Stimulated activated CD8-positive, alpha-beta memory T cell treated with anti-CD3 and anti-CD28 coated beads, Interleukin-12 subunit alpha, Interleukin-12 subunit beta, amount 100 ng/mL, for 1 hour (primary cell): ENCODE measurements around the gene BPIFB2.
"Not testable (repeated sequence)": the region's sequence is repeated elsewhere in the genome, so short reads cannot be mapped to it uniquely, and the experiment has no call there.

Experiments used
- DNase-seq: peaks from one replicate; pipeline ENCODE4 v3.0.0-alpha.2; 2020; ENCODE audit warnings: low read depth

Gene BPIFB2

GRCh38 chr20:33042983-33043730 is 35.7 kb downstream of the BPIFB2 start:
- no peak for DNase-seq

GRCh38 chr20:33043731-33044181 is 36.3 kb downstream of the BPIFB2 start:
- DNase-seq = no peak

DNA sequence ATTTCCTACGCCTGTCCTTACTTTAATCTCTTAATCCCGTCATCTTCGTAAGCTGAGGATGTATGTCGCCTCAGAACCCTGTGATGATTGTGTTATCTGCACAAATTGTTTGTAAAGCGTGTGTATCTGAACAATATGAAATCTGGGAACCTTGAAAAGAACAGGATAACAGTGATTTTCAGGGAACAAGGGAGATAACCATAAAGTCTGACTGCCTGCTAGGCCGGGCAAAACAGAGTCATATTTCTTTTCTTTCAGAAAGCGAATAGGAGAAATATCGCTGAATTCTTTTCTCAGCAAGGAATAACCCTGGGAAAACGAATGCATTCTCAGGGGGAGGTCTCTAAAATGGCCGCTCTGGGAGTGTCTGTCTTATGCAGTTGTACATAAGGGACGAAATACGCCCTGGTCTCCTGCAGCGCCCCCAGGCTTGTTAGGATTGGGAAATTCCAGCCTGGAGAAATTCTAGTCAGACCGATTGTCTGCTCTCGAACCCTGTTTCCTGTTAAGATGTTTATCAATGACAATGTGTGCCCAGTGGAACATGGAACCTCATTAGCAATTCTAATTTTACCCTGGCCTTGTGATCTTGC is 37.7 kb downstream of the BPIFB2 start:
- DNase-seq = not testable (repeated sequence)

DNA sequence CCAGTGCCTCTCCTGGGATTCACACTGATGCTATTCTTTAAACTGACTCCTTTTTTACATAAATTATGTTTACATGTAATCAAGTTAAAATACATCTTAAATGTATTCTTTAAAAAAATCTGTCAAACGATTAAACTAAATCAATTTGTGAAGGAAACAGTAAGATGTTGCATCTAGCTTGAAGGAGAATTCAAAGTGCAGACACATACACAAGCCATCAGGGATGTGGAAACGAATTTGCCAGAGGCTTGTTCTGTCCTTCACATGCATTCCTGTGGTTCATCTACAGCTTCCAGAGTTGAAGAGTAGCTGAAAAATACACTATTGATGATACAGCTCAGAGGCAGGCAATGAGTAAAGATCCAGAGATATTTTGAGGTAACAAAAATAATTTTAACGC is 38.9 kb downstream of the BPIFB2 start:
- DNase-seq = no peak

DNA sequence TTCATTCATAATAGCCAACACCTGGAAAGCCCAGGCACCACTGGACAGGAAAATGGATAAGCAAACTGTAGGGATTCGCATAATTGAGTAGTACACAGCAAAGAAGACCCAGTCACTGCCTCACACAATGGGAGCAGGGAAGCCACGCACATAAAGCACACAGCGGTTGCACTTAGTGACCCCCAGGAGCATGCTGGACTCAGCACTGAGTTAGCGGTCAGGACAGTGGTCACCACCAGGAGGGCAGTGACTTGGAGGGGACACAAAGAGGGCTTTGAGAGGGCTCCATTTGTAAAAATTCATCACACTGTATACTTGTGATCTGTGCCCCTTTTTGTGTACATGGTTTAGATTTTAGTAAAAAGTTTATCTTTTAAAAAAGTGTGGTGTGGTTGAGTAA is 43.8 kb downstream of the BPIFB2 start:
- no peak for DNase-seq

DNA sequence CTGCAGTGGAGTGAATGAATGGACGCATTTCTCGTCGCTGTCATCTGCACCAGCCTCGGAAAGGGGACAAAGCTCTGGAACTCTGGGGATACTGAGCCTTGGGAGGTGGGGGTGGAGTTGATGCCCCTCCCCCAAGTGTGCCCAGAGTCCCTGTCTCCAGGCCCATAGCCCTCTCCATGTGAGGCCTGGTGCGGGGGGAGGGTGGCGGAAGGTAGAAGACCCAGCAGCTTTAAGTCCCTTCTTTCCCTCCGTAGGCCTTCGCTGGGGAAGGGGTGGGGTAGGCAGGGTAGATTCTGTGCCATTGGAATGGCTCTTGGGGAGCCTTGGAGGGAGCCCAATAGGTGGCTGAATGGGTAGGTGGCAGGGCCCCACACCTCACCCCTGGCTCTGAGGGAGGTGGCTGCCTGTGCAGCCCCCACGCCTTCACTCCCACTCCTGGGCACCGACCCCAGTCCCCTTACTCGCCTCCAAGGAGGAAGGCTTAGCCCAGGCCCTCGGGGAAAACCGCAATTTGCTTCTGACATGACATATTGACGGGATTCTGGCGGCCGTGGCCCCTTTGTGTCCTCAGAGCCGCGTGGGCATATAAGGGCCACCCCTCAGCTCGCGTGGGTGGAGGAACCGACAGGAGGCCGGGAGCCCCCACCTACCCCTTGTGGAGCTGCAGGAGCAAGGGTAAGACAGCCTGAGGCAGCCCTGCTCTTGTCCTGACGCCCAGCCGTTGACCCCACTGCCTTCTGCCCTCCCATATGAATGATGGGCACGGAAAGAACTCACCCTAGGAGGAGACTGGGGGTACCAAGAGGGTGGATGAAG is 46.0 kb downstream of the BPIFB2 start, which contains the start of gene BPIFB3:
BPIFB3 (plus strand) TSS at position 613 of the 816 bp plus-strand sequence. CDS start 1,533 bp downstream, outside the sequence.
- no peak for DNase-seq

- no peak for DNase-seq
Measured at GRCh38 chr20:33054381-33054780, 46.9 kb downstream of the BPIFB2 start.

GRCh38 chr20:33054791-33055190 is 47.3 kb downstream of the BPIFB2 start:
- DNase-seq = no peak

DNA sequence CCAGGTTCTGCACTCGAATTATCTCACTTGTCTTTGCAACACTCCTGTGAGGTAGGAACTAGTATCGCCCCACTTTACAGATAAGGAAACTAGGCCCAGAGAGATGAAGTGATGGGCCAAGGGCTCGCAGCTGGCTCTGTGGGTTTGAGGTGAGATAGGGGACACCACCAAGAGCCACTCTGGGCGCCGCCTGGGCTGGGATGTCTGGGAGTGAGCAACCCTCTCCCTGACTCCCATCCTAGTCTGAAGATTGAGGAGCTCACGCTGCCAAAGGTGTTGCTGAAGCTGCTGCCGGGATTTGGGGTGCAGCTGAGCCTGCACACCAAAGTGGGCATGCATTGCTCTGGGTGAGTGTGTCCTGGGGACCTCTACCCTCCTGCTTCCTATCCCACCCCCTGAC is 51.6 kb downstream of the BPIFB2 start:
- no peak for DNase-seq

- no peak for DNase-seq
Measured at GRCh38 chr20:33059741-33060390, 52.4 kb downstream of the BPIFB2 start.

- DNase-seq = no peak
Measured at GRCh38 chr20:33061658-33062028, 54.1 kb downstream of the BPIFB2 start.

GRCh38 chr20:33062105-33062824 is 54.8 kb downstream of the BPIFB2 start:
- DNase-seq = no peak

DNA sequence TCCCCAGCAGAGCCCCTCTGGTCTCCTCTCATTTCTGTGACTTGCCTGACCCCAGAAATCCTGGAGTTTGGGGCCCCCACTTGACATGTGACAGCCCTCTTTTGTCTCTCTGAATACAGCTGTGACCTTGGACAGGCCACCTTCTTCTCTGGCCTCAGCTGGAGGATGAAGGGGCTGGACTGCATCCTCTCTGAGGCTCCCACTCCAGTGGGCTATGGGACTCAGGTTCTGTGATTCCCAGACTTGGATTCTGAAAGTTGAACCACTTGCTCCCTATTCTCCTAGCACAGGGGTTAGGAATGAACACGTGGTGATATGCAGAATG is 55.3 kb downstream of the BPIFB2 start:
- no peak for DNase-seq

DNA sequence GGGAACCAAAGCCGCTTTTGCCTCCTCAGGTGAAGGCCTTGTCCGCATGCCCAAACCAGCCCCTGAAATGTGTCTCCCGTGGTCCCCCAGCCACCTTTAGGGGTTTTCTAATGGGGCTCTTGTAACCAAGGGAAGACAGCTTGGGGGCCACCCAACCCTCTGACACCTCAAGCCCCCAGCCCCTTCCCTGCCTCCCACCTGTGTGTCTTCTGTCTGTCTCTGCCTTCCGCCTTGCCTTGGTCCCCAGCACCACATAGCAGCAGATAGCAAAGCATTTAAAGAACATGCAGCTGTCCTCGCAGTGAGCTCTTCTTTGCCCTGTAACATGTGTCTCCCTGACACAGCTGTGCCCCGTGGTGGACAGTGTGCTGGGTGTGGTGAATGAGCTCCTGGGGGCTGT is 55.8 kb downstream of the BPIFB2 start:
- DNase-seq = no peak

DNA sequence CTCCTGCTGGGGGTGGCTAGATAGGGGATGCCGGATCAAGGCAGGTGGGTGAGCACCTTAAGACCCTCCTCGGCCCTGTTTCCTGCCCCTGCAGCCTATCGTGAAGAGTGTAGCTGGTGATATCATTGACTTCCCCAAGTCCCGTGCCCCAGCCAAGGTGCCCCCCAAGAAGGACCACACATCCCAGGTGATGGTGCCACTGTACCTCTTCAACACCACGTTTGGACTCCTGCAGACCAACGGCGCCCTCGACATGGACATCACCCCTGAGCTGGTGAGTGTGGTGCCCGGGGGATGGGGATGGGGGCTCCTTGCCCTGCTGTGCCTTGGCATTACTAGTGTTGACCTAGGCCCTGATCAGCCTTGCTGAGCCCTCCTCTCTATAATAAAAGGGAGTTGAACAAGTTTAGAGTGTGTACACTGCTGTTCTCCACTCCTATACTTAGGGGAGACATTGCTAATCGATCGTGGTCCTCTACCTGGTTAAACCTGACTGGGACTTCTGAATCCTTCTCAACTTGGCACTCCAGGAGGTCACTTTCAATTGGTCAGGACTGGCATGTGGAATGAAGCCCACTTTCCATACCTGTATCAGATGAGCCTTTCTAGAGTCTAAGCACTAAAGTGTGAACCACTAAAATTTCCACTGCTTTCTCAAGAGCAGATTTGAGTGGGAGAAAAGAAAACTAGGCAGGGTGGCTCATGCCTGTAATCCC is 57.2 kb downstream of the BPIFB2 start:
- DNase-seq = no peak

DNA sequence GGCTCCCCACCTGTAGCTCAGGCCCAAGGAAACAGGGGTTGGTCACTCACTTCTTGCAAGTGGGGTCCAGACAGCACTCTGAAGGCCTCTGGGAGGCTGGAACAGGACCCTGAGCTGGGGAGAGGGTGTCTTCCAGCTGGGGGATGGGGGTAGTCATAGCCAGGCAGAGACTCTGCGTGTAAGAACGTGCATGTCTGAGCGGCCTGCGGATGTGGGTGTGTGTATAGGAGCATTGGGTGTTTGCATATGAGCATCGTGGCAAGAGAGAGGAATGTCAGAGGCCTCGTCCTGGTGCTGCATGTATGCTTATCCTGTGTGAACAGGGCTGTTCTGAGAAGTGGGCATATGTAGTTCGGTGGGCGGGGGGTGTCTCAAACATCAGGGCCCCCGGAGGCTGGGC is 58.3 kb downstream of the BPIFB2 start:
- no peak for DNase-seq

- no peak for DNase-seq
Measured at GRCh38 chr20:33067806-33068205, 60.3 kb downstream of the BPIFB2 start.

DNA sequence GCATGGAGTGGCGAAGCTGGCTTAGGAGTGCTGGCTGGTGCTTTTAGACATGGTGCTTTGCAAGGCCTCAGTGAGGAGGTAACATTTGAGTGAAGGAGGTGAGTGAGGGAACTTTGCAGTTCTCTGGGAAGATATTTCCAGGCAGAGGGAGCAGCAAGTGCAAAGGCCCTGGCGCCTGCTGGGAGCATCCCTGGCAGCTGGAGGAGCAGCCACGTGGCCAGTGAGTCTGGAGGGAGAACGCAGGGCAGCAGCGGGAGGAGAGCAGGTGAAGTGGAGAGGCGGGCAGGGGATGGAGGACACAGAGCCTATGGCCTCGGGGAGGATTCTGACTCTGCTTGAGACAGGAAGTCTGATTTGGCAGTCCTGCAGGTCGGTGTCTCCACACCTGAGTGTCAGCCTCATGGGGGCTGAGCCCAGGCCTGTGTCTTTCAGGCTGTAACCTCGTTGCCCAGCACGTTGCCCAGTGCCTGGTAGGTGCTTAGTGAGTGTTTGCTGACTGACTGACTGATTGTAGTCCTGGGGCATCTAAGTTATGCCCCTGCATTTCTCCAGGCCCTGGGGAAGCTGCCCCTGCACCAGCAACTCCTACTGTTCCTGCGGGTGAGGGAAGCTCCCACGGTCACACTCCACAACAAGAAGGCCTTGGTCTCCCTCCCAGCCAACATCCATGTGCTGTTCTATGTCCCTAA is 60.9 kb downstream of the BPIFB2 start:
- DNase-seq = no peak

GRCh38 chr20:33069673-33070072 is 62.2 kb downstream of the BPIFB2 start:
- DNase-seq = no peak
